IMR-90 (cell line): Measurements from ENCODE around the gene GRN. TPM values are rescaled to one million over a fixed set of nuclear protein-coding genes. Genes with fewer than 3 reads are reported as not detected.

Experiments used
- ATAC-seq: fragments of 200-7000 bp; cut with Tn5 transposase; 2 replicates; pipeline ENCODE4 v1.9.1; 2020; ENCODE audit warnings: low read depth, mild to moderate bottlenecking, moderate library complexity
- BruUV-seq: library from RNA; stranded (reverse); fragments of 400-500 nt; replicated peaks from 2 replicates; lab custom pipeline; 2021; lab: Mats Ljungman, UMichigan
- CTCF ChIA-PET: fragments of 300-600 bp; formaldehyde crosslinking; extraction: SDS; loops from one replicate; lab custom pipeline; 2021; ENCODE audit warnings: antibody characterized with exemption; lab: Yijun Ruan, JAX
- POLR2A ChIA-PET: fragments of 300-600 bp; sonication (Branson Sonifier 250); formaldehyde crosslinking; loops from one replicate; lab custom pipeline; 2022; ENCODE audit warnings: antibody characterized with exemption; ENCODE audit not compliant: unreplicated experiment; lab: Charles Lee
- DNase-seq: peaks from one replicate; pipeline ENCODE4 v3.0.0; 2013
- H2AFZ ChIP-seq: replicated peaks from 2 replicates; pipeline ENCODE3; 2013; ENCODE audit warnings: low read length, mild to moderate bottlenecking; ENCODE audit not compliant: poor library complexity
- H2AK5ac ChIP-seq: 2 replicates; pipeline ENCODE4 v1.6.1; 2013; ENCODE audit warnings: low read depth, low read length, inconsistent platforms
- H2AK9ac ChIP-seq: replicated peaks from 2 replicates; pipeline ENCODE3; 2013; ENCODE audit warnings: mild to moderate bottlenecking, low read depth, low read length, moderate library complexity; ENCODE audit not compliant: poor library complexity
- H2BK120ac ChIP-seq: 2 replicates; pipeline ENCODE4 v1.6.1; 2013; ENCODE audit warnings: low read depth, low read length, inconsistent platforms
- H2BK15ac ChIP-seq: 3 replicates; pipeline ENCODE4 v1.6.1; 2013; ENCODE audit warnings: low read depth, low read length, inconsistent platforms
- H2BK20ac ChIP-seq: 2 replicates; pipeline ENCODE4 v1.6.1; 2013; ENCODE audit warnings: low read depth, mild to moderate bottlenecking, inconsistent platforms, low read length, moderate library complexity
- H2BK5ac ChIP-seq: 2 replicates; pipeline ENCODE4 v1.6.1; 2013; ENCODE audit warnings: mild to moderate bottlenecking, low read depth, low read length, inconsistent platforms; ENCODE audit not compliant: poor library complexity, severe bottlenecking
- H3K14ac ChIP-seq: replicated peaks from 2 replicates; pipeline ENCODE4 v1.6.1; 2013; ENCODE audit warnings: low read depth, low read length, inconsistent platforms
- H3K18ac ChIP-seq: 2 replicates; pipeline ENCODE4 v1.6.1; 2013; ENCODE audit warnings: low read depth, low read length, control low read depth
- H3K23ac ChIP-seq: 2 replicates; pipeline ENCODE4 v1.6.1; 2013; ENCODE audit warnings: low read depth, low read length, inconsistent platforms
- H3K27ac ChIP-seq: 2 replicates; pipeline ENCODE4 v1.5.1; 2013; ENCODE audit warnings: mild to moderate bottlenecking, control low read depth, low read length; ENCODE audit not compliant: insufficient read depth
- H3K27me3 ChIP-seq: 2 replicates; pipeline ENCODE4 v1.6.1; 2013; ENCODE audit warnings: low read length; ENCODE audit not compliant: control insufficient read depth, insufficient read depth
- H3K36me3 ChIP-seq: 2 replicates; pipeline ENCODE4 v1.6.1; 2013; ENCODE audit warnings: low read length, mixed read lengths; ENCODE audit not compliant: control insufficient read depth, insufficient read depth
- H3K4ac ChIP-seq: 2 replicates; pipeline ENCODE4 v1.6.1; 2013; ENCODE audit warnings: low read depth, low read length, inconsistent platforms
- H3K4me1 ChIP-seq: 2 replicates; pipeline ENCODE4 v1.6.1; 2013; ENCODE audit warnings: low read length, mixed read lengths; ENCODE audit not compliant: control insufficient read depth, insufficient read depth
- H3K4me2 ChIP-seq: 2 replicates; pipeline ENCODE4 v1.6.1; 2013; ENCODE audit warnings: low read depth, mild to moderate bottlenecking, control low read depth, low read length, moderate library complexity
- H3K4me3 ChIP-seq: 2 replicates; pipeline ENCODE4 v1.5.1; 2013; ENCODE audit warnings: low read depth, mild to moderate bottlenecking, control low read depth, low read length, moderate library complexity; ENCODE audit not compliant: insufficient read depth
- H3K56ac ChIP-seq: 2 replicates; pipeline ENCODE4 v1.6.1; 2013; ENCODE audit warnings: low read length, inconsistent platforms; ENCODE audit not compliant: insufficient read depth; ENCODE audit errors: extremely low read depth
- H3K79me1 ChIP-seq, 2 experiments: 2 replicates each; pipeline ENCODE4 v1.6.1; 2013; ENCODE audit warnings: low read length in 2 of 2, inconsistent platforms in 1 of 2, low read depth in 1 of 2
- H3K9ac ChIP-seq: 2 replicates; pipeline ENCODE4 v1.6.1; 2013; ENCODE audit warnings: low read depth, low read length, control low read depth
- H3K9me1 ChIP-seq: 2 replicates; pipeline ENCODE4 v1.6.1; 2013; ENCODE audit warnings: low read length, inconsistent platforms; ENCODE audit not compliant: insufficient read depth
- H3K9me3 ChIP-seq: 2 replicates; pipeline ENCODE4 v1.6.1; 2013; ENCODE audit warnings: low read length; ENCODE audit not compliant: control insufficient read depth, insufficient read depth
- H4K20me1 ChIP-seq: 2 replicates; pipeline ENCODE4 v1.6.1; 2013; ENCODE audit warnings: low read length, inconsistent platforms; ENCODE audit not compliant: insufficient read depth
- H4K5ac ChIP-seq: 2 replicates; pipeline ENCODE4 v1.6.1; 2013; ENCODE audit warnings: mild to moderate bottlenecking, low read depth, low read length, control low read depth
- H4K8ac ChIP-seq, 2 experiments: 2 replicates each; pipeline ENCODE4 v1.6.1; 2013; ENCODE audit warnings: low read depth in 2 of 2, low read length in 2 of 2, control low read depth in 1 of 2, inconsistent platforms in 1 of 2
- H4K91ac ChIP-seq: 2 replicates; pipeline ENCODE4 v1.6.1; 2013; ENCODE audit warnings: low read depth, low read length, inconsistent platforms; ENCODE audit not compliant: insufficient read depth
- BHLHE40 ChIP-seq: fragments of 150-350 bp; IDR thresholded peaks from 2 replicates; pipeline ENCODE4 v1.6.1; 2016; ENCODE audit warnings: mild to moderate bottlenecking, low read depth, low read length
- CEBPB ChIP-seq: IDR thresholded peaks from 2 replicates; pipeline ENCODE4 v1.6.1; 2012; ENCODE audit warnings: low read depth, low read length, improper control_type of control experiment
- CHD1 ChIP-seq: IDR thresholded peaks from 2 replicates; pipeline ENCODE4 v1.6.1; 2012; ENCODE audit warnings: low read depth, low read length, improper control_type of control experiment
- ELK1 ChIP-seq: fragments of 150-350 bp; IDR thresholded peaks from 2 replicates; pipeline ENCODE4 v1.6.1; 2016; ENCODE audit warnings: low read depth, mild to moderate bottlenecking, low read length, moderate library complexity, borderline replicate concordance
- FOS ChIP-seq: fragments of 150-350 bp; IDR thresholded peaks from 2 replicates; pipeline ENCODE4 v1.6.1; 2016; ENCODE audit warnings: low read depth, low read length
- MAFK ChIP-seq: IDR thresholded peaks from 2 replicates; pipeline ENCODE4 v1.6.1; 2012; ENCODE audit warnings: low read depth, low read length, improper control_type of control experiment
- MAZ ChIP-seq: IDR thresholded peaks from 2 replicates; pipeline ENCODE4 v1.6.1; 2012; ENCODE audit warnings: low read depth, mild to moderate bottlenecking, low read length, improper control_type of control experiment, moderate library complexity, borderline replicate concordance
- NFE2L2 ChIP-seq: fragments of 150-350 bp; IDR thresholded peaks from 2 replicates; pipeline ENCODE4 v1.6.1; 2016; ENCODE audit warnings: low read depth, mild to moderate bottlenecking, low read length
- POLR2A ChIP-seq: IDR thresholded peaks from 2 replicates; pipeline ENCODE4 v1.6.1; 2012; ENCODE audit warnings: mild to moderate bottlenecking, low read depth, low read length
- RAD21 ChIP-seq: IDR thresholded peaks from 2 replicates; pipeline ENCODE4 v1.6.1; 2012; ENCODE audit warnings: low read length, improper control_type of control experiment
- RCOR1 ChIP-seq: IDR thresholded peaks from 2 replicates; pipeline ENCODE4 v1.6.1; 2012; ENCODE audit warnings: mild to moderate bottlenecking, low read length, improper control_type of control experiment; ENCODE audit not compliant: insufficient replicate concordance
- RFX5 ChIP-seq: IDR thresholded peaks from 2 replicates; pipeline ENCODE4 v1.8.0; 2012; ENCODE audit warnings: low read depth, mild to moderate bottlenecking, low read length, moderate library complexity
- USF2 ChIP-seq: fragments of 150-350 bp; IDR thresholded peaks from 2 replicates; pipeline ENCODE4 v1.6.1; 2017; ENCODE audit warnings: mild to moderate bottlenecking, antibody characterized with exemption, low read length, low read depth
- WGBS, 2 experiments: methylation state at CpG; one replicate each; pipeline versions ENCODE4 v1.1.5 to v1.1.7; 2013; ENCODE audit warnings: missing lambda C conversion rate in 2 of 2; ENCODE audit not compliant: insufficient read length in 1 of 2; ENCODE audit errors: extremely low coverage in 2 of 2; 5-methylcytosine and 5-hydroxymethylcytosine counted together
- dilution Hi-C: fragments of 300-500 bp; cut with HindIII; formaldehyde crosslinking; loops from one replicate; pipeline ENCODE4 v1.14.3; 2018; ENCODE audit warnings: low sequenced_read_pairs; ENCODE audit not compliant: unreplicated experiment
- in situ Hi-C: fragments of 300-500 bp; cut with MboI; formaldehyde crosslinking; loops from 3 replicates; pipeline ENCODE4 v1.14.3; 2019; ENCODE audit warnings: low sequenced_read_pairs, inconsistent platforms, mixed read lengths
- intact Hi-C: fragments of 100-400 bp; cut with micrococcal nuclease; formaldehyde crosslinking; loops from 2 replicates; pipeline ENCODE4 v1.10.0; 2022
- polyA plus RNA-seq, 3 experiments: library from polyadenylated mRNA; depleted of rRNA; stranded (reverse); fragments of >200 nt; gene quantifications; 2 replicates each; pipeline ENCODE4 v1.2.3, GENCODE V29; 2012; ENCODE audit warnings: low replicate concordance in 1 of 3
- total RNA-seq: library from RNA; depleted of rRNA; stranded (reverse); fragments of >200 nt; gene quantifications from 2 replicates; pipeline ENCODE4 v1.2.3, GENCODE V29; 2012
- TF ChIP-seq, protein P1 (sequence below): conservative IDR thresholded peaks from 2 replicates; pipeline ENCODE4 v1.5.1; 2012; ENCODE audit warnings: mild to moderate bottlenecking, low read depth, low read length, improper control_type of control experiment

GRN gene
- total and polyA plus RNA-seq, 2 of the 4 experiments (the other 2 are of a cell fraction), result 38.9 to 494 TPM

GRCh38 chr17:44344939-44345453 lies at the start of gene GRN (continued):
- TF ChIP-seq NFE2L2 (no peak), MAZ (peak; percentile 92), RAD21 (no peak), MAFK (no peak)

- no peak overlapping the region for H4K8ac ChIP-seq
- H2BK5ac ChIP-seq, result no peak overlapping the region
- ChIA-PET CTCF (no interaction called here), POLR2A (no interaction called here)
- H3K36me3 ChIP-seq, result no peaks in the 10 kb centered on the region
- H3K56ac ChIP-seq, result no peak overlapping the region
- 18% methylated on average over 2 of the region's 3 CpGs; no CpG with 5 or more reads in 1 of the 2 experiments for WGBS, 2 experiments
- no peak overlapping the region for H2AFZ ChIP-seq
- H3K9me1 ChIP-seq, result no peaks in the 10 kb centered on the region
- in situ Hi-C loops, result no loop called here
- H3K4ac ChIP-seq, result no peak overlapping the region
- ATAC-seq (no peak), DNase-seq (no peak)
- dilution Hi-C loops, result no loop called here
- H3K9ac ChIP-seq, result no peak overlapping the region
- no peaks in the 10 kb centered on the region for H4K20me1 ChIP-seq
- H3K27me3 ChIP-seq, result peaks cover 37% of the 10 kb centered on the region
- H3K23ac ChIP-seq, result no peak overlapping the region
- H3K14ac ChIP-seq, result no peak overlapping the region
- no peaks in the 10 kb centered on the region for H3K4me1 ChIP-seq
- BruUV-seq, result no TSS peak
- H2BK20ac ChIP-seq, result no peak overlapping the region
- H3K18ac ChIP-seq, result no peak overlapping the region
- H2BK15ac ChIP-seq, result no peak overlapping the region
- no peak overlapping the region for H3K4me3 ChIP-seq
- no peak overlapping the region for H2AK5ac ChIP-seq
- H2AK9ac ChIP-seq, result no peak overlapping the region
- H3K27ac ChIP-seq, result no peak overlapping the region
- intact Hi-C loops, result no loop called here
- H2BK120ac ChIP-seq, result no peak overlapping the region
- no peaks in the 10 kb centered on the region for H3K9me3 ChIP-seq
- no peak overlapping the region for H4K5ac ChIP-seq
- H3K79me1 ChIP-seq, result no peaks in the 10 kb centered on the region
- no peak overlapping the region for H4K91ac ChIP-seq
- H3K4me2 ChIP-seq, result no peak overlapping the region
- TF ChIP-seq USF2, result no peak
- TF ChIP-seq NFE2L2, result no peak
- TF ChIP-seq RFX5, result no peak
- TF ChIP-seq POLR2A, result no peak
- no peak for TF ChIP-seq FOS
- no peak for TF ChIP-seq ELK1
- TF ChIP-seq, protein P1, sequence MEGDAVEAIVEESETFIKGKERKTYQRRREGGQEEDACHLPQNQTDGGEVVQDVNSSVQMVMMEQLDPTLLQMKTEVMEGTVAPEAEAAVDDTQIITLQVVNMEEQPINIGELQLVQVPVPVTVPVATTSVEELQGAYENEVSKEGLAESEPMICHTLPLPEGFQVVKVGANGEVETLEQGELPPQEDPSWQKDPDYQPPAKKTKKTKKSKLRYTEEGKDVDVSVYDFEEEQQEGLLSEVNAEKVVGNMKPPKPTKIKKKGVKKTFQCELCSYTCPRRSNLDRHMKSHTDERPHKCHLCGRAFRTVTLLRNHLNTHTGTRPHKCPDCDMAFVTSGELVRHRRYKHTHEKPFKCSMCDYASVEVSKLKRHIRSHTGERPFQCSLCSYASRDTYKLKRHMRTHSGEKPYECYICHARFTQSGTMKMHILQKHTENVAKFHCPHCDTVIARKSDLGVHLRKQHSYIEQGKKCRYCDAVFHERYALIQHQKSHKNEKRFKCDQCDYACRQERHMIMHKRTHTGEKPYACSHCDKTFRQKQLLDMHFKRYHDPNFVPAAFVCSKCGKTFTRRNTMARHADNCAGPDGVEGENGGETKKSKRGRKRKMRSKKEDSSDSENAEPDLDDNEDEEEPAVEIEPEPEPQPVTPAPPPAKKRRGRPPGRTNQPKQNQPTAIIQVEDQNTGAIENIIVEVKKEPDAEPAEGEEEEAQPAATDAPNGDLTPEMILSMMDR, result no peak
- no peak for TF ChIP-seq CEBPB
- TF ChIP-seq CHD1, result no peak
- TF ChIP-seq RAD21, result no peak
- no peak for TF ChIP-seq RCOR1
- no peak for TF ChIP-seq MAFK
- no peak for TF ChIP-seq BHLHE40
Observed at GRCh38 chr17:44297975-44298374, 47.1 kb upstream of the GRN start.
